D341Med (cell line): ENCODE results near the gene PANK4.

Source experiments
- DNase-seq: peaks from one replicate; pipeline ENCODE4 v3.0.0; 2012; ENCODE audit warnings: low spot score

Gene PANK4

GRCh38 chr1:2510366-2511155, 15.8 kb downstream of the PANK4 start:
- DNase-seq = no peak

GRCh38 chr1:2509589-2509988, 16.8 kb downstream of the PANK4 start:
- DNase-seq = no peak

GRCh38 chr1:2508751-2509150, 17.6 kb downstream of the PANK4 start:
- no peak for DNase-seq

- no peak for DNase-seq
These were observed 18.2 kb downstream of the PANK4 start for GRCh38 chr1:2508180-2508579.

GRCh38 chr1:2507744-2508155, 18.6 kb downstream of the PANK4 start:
- no peak for DNase-seq

- no peak for DNase-seq
These were observed 19.4 kb downstream of the PANK4 start for GRCh38 chr1:2506901-2507565.

GRCh38 chr1:2506007-2506860, 20.2 kb downstream of the PANK4 start:
- no peak for DNase-seq

GRCh38 chr1:2505461-2505994, 20.9 kb downstream of the PANK4 start:
- DNase-seq = no peak

- DNase-seq = no peak
These were observed 21.5 kb downstream of the PANK4 start for GRCh38 chr1:2504949-2505272.

- DNase-seq = no peak
These were observed 22.0 kb downstream of the PANK4 start for GRCh38 chr1:2504225-2504948.

GRCh38 chr1:2503554-2504224, 22.7 kb downstream of the PANK4 start:
- DNase-seq = no peak

GRCh38 chr1:2502661-2503553, 23.5 kb downstream of the PANK4 start:
- DNase-seq = no peak

GRCh38 chr1:2502210-2502609, 24.2 kb downstream of the PANK4 start:
- DNase-seq = no peak

GRCh38 chr1:2501820-2502119, 24.6 kb downstream of the PANK4 start:
- no peak for DNase-seq

- DNase-seq = no peak
These were observed 25.2 kb downstream of the PANK4 start for GRCh38 chr1:2501041-2501819.

- no peak for DNase-seq
These were observed 26.3 kb downstream of the PANK4 start for GRCh38 chr1:2499986-2500596.

- no peak for DNase-seq
These were observed 27.1 kb downstream of the PANK4 start for GRCh38 chr1:2499260-2499659.

- DNase-seq = no peak
These were observed 27.7 kb downstream of the PANK4 start for GRCh38 chr1:2498648-2499047.

GRCh38 chr1:2497891-2498290, 28.5 kb downstream of the PANK4 start:
- DNase-seq = no peak
